HS-5 (cell line): ENCODE measurements around the gene PIPOX.
"Not testable (repeated sequence)": the region's sequence is repeated elsewhere in the genome, so short reads cannot be mapped to it uniquely, and the experiment has no call there.

Source experiments
- DNase-seq: peaks from one replicate; pipeline ENCODE4 v3.0.0-alpha.2; 2012; ENCODE audit warnings: low read depth

Gene PIPOX

DNA sequence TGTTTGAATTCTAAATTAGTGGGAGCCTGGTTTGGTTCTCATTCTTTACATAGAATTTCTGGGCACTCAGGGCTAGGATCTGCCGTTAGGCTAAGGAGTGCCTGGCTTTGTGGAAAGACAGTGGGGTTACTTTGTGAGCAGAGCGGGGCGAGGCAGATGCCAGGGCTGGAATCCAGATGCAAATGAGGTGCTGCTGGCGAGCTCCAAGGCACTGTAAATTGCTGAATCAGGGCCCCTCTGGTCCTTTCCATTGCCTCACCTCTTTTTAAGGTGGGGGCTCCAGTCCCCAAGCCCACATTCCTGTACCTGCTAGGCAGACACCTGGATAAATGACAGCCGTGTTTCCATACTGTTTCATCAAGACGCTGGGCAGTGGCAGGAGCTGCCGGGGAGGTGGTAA is 33.8 kb downstream of the PIPOX start:
- DNase-seq = no peak

DNA sequence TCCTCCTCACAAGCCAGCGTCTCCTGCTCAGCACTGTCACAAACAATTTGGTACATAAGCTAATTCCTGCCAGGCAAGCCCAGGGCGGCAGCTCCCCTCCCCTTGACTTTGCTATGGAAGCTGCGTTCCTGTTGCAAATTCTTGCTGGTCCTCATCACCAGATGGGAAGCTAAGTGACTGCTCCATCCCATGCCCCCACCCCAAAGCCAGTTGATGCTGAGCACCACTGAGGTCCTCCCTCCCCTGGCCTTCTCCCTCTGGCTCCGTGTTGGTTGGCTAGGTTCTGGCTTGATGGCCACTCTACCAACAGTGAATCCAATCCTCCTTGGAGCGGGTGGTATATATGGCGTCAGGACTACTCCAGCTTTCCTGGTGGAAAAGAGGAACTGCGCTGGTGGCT is 34.4 kb downstream of the PIPOX start:
- no peak for DNase-seq

DNA sequence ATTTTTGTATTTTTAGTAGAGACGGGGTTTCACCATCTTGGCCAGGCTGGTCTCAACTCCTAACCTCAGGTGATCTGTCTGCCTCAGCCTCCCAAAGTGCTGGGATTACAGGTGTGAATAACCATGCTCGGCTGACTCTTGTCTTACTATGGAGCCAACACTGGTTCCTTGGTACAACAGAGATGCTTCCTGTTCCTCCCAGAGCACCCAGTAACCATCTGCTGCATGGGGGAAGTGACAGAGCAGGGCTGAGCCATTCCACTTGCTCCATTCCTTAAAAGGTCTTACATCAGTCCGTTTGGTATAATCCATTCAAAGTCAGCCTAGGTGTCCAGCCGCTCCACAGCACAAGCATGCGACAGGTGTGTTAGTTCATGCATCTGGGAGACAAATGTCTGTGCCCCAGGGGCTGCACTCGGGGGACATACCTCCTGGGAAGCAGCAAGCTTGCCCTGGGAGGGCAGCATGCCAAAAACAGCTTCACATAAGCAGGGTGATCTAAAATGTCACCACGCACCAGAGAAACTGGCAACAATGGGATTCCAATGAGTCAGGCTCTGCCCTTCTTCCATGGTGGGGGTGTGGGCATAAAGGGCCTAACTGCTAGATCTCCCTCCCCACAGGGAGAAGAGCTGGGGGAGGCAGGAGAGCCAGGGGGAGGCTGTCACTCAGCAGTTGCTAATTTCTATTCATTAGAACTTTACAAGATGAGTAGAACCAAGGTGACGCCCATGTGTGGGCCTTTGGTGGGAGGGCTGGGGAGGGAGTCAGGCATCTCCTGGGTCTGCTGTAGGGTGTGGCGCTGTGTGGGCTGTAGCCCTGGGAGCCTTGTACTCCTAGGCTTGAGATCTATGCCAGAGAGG is 35.5 kb downstream of the PIPOX start:
- DNase-seq = no peak

DNA sequence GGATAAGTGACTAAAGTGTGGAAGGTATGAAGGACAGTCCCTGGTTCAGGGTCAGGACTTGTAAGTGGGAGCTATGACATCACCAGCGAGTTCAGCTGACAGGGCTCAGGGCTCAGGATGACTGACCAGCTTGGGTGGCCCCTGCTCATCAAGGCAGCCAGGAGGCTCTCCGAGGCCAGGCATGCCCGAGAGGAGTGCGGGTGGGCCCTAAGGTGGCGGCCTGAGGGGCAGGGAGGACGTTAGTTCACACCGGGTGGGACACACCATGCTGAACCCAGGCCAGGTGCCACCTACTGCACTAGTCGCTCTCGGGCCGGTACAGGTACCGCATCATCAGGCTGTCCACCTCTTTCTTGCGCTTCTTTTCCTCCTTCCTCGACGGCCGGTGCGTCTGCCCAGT is 36.5 kb downstream of the PIPOX start:
- no peak for DNase-seq

DNA sequence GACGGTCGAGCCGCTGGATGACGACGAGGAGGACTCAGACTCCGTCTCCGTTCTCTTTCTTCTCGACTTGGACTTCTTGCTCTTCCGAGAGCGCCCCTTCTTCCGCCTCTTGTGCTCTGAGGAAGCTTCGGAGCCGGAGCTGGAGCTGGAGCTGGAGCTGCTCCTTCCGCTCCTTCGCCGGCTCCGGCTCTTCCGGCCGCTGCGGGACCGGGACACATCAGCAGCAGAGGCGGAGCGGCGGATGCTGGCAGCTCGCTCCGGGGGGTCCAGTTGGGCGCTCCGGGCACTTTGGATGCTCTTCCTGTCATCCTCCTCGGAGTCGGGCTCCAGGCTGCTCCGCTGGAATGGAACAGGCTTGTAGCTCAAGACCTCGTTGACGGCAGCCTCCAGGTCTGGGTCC is 36.9 kb downstream of the PIPOX start:
- DNase-seq = no peak

DNA sequence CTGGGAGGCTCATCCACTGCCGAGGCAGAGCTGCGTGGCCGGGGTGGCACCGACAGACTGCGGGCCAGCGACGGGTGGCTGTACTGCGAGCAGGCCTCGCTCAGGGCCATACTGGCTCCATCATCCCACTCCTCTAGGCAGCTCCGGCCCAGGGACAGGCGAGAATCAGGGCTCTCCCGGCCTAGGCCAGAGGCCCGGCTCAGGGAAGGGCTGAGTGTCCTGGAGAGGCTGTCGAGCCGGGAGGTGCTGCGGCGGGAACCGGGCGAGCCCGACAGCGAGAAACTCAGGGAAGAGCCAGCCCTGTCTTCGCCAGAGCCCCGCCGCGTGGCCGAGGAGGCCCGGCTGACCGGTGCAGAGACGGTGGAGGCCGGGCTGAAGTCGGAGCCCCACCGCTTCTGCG is 37.4 kb downstream of the PIPOX start:
- DNase-seq = no peak

DNA sequence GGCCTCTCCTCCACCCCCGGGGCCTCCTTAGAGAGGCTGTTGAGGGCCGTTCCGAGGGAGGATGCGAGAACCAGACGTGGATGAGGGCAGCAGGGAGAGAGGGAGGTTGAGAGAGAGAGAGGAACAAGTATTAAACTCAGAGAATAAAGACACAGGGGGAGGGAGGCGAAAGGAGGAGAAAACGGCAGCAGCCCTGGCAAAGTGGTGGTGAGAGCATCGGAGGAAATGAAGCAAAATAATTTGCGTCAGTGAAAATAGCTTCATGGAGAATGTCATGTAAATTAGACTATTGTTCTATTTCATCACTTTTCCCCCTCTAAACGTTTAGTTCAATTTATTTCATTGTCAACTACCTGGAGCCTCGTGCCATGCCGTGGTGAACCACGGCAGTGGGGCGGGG is 38.0 kb downstream of the PIPOX start:
- DNase-seq = no peak

DNA sequence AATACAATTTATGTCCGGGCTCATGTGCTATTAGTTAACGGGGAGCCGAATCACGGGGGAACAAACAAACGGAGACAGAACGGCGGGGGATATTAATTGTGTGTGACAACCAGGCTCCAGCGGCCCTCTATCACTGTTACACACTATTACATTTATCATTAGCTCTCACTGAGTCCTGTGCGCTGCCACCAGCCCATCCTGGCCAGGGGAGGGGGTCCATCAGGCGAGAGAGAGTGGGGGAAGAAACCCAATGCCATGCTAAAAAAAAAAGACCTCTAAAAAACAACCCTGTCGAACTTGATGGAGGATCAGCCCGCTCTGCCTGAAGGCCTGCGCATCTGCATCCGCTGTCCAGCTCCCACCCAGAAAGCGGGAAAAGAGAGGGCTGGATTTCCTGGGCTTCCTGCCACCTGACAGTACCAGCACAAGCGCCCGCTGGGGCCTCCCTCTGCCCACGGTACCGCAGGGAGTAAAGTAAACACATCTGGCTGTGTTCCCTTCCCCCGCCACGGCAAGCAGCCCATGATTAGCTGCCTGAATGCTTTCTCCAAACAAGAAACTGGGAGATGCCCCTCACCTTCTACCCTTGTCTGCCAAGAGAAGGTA is 41.7 kb downstream of the PIPOX start:
- no peak for DNase-seq

DNA sequence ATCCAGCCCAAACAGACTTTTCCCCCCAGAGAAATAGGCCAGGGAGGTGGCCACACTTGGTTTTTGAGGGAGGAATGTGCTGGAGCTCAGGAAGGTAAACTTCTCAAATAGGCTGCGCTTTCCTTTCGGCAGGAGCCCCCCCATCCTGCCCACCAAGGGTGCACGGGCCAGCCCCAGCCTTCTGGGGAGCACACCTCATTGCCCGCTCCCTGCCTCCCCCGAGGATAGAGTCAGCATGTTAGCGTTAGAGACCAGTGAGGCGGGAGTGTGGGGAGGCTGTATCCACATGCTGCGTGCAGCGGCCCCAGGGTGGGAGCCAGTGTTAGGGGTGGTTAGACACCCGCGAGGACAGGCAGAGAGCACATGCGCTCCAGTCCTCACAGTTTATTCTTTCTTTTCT is 42.3 kb downstream of the PIPOX start:
- no peak for DNase-seq

DNA sequence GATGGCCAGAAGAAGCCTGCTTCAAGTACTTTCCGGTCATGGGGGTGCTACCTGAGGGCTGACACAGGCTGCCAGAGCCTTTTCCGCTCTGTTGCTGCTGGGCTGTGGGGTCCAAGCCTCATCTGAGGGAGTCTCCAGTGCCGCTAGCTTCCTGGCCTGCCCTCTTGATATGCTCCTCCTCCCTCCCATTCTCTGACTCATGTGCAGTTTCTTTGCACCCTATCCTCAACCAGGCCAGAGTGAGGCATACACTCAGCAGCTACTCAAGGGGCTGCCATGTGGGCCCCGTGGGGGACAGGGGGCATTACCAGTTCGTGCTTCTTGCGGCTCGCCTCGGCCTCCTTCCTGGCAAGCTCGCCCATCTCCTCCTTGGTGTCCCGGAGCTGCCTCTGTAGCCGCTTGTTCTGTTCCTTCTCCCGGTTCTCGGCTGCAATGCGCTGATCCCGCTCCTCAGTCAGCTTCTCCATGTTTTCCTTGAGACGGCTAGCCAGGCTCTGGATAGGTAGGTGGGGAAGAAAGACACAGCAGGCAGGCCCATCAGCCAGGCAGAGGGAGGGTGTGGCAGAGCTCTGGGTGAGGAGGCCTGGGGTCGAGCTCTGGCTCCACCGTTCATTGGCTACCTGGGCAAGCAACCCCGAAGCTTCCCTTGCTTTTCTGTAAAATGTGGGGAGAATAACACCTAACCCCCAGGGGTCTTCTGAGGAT is 43.8 kb downstream of the PIPOX start:
- no peak for DNase-seq

DNA sequence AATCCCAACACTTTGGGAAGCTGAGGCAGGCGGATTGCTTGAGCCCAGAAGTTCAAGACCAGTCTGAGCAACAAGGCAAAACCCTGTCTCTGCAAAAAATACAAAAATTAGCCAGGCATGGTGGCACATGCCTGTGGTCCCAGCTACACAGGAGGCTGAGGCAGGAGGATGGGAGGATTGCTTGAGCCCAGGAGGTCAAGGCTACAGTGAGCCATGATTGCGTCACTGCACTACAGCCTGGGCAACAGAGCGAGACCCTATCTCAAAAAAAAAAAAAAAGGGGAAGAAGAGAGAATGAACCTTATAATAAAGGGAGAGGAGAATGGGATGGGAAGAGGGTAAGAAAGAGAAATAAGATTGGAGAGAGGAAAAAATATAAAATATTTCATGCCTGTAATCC is 45.8 kb downstream of the PIPOX start:
- DNase-seq = not testable (repeated sequence)

DNA sequence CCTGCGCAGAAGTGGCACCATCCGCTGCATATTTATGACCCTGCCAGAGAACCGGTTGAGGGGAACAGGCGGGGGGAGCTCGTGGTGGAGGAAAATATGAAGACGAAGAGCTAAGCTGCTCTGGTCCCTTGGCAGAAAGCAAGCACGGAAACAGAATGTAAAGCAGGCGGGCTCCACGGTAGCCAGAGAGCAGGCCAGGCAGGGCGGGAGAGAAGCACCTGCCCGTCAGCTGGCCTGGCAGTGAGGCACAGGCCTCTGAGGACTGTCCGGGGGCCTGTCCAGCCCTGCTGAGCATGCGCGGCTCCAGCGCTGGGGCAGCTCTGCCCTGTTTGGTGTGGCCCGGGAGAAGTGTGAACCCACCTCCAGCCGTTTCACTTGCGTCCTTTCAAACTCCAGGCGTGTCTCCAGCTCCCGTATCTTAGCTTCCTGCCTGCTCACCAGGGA is 46.7 kb downstream of the PIPOX start:
- no peak for DNase-seq

DNA sequence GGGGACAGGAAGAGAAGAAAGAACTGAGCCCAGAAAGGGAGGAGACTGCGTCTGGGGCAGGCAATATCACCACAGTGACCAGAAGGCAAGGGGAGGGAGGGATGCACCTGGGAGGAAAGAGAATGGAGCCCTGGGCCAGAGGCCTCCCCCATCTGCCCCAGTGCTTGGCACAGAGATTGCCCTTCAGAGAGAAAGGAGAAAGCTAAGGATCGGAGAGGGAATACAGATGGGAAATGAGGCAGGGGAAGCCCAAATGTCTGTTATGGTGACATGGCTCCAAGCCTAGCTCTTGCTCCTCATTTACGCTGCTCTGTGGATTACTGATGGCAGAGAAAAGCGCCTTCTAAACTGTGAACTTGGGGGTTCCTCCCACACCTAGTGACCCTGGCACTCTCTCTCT is 47.2 kb downstream of the PIPOX start:
- no peak for DNase-seq

DNA sequence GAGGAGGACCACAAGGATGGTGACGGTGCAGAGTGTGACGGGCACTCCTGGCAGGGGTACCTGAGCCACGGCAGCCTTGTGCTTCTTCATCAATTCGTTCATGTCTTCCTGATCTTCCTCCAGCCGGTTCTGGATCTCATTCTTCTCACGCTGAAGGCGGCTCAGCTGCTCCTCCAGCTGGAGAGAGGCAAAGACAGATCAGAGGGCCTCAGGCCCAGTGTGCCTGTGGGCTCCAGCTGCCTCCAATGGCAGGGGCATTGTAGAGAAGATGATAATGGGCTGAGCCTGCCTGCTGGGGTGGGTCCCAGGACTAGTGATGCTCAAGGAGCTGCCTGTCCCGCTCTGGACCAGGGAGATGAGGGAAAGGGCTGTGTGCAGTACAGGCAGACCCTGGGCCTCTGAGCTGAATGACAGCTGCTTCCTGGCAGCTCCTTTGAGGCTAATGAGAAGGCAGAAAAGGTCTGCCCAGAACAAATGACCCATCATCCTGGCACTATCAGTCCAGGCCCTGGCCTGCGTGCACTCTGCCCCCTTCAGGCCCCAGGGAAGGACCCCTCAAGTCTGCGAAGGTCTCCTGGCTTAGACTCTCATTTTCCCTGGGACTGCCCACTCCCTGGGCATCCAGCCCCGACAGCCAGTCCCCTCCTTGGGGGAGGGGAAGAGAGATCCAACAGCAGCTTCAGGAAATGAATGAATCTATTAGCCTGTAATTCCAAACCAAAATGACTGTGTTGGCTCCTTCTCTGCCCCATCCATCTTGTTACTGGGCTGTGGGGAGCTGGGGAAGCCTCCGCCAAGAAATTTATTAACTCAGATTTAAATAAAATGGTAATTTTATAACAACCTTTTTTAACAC is 48.0 kb downstream of the PIPOX start:
- DNase-seq = no peak

DNA sequence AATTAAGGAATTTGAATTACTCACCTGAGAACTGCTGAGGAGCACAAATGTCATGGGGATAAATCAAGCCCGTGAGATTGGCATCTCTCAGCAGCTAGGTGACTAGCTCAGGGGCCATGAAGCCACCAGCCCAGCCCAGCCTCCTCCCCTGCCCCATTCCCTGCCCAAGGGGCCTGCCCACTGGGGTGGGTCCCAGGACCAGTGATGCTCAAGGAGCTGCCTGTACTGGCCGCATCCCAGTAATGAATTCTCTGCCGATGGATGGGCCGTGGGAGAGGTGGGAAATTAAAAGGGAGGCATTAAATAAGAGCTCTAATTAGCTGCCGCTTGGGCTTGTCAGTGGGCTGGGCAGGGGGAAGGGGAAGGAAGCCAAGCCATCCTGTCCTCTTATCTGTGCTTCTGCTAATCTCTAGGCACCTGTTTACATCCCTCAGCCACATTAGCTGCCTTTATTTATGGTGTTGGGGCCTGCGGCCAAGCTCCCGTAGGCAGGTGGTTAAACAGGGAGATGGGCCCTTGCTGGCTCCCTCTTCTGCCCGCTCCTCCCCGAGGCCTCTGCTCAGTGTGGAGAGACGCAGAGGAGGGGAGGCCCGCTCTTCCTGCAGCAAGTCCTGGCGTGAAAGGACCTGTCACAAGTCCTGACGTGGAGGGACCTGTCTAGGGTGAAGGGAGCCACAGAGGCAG is 48.8 kb downstream of the PIPOX start:
- DNase-seq = no peak

DNA sequence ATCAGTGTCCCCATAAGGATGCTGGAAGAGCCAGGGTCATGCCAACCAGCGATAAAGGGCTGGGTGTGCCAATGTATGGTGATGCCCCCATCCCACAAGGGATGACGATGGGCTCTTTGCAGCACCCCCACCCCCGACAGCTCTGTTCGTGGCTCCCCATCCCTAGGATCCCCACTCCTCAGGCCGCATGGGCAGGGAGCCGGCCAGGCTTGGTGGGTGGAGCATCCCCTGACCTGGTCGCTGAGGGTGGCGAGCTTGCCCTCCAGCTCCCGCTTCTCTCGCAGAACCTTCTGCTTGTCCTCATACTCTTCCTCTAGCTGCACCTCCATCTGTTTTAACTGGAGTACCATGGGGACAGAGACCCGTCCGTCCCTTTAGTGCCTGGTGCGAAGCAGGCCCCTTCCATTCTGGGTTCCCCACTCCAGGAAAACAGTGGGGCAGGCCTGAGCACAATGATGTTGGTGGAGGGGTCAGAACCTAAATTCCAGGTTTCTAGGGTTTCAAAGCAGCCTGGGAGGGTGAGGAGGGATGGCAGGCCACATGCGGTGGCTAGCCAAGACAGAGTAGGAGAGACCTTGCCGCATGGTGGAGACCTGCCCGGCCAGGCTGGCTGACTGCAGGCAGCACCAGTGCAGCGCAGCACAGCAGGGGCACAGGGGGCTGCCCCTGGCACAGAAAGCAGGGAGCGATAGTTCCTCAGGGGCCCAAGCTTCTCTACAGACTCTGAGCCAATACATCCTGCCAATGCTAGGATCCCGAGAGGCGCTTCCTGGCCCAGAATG is 50.3 kb downstream of the PIPOX start:
- no peak for DNase-seq

DNA sequence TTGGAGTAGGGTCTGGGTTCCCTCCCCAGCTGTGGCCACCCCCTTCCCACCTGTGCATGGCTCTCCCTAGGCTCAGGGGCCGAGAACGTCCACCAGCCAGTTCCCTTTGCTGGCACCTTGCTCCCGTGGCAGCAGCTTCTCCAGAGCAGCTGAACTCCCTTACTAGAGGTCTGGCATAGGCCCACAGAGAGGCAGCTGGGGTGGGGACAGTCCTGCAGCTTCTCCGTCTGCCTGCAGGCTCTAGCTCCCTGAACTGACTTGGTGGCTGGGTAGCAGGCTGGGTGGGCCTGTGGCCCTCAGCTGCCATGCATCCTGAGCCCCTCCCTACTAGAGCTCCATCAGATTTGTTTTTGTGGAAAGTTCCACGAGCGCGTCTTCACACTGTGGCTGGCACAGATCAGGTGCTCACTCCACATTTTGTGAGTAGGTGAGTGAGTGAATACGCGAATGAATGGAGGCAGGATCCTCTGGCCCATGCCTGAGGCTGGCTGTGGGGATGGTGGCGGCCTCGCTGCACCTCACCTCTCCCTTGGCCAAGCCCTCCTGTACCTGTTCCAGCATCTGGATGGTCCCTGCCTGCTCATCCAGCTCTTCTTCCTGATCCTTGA is 51.3 kb downstream of the PIPOX start:
- no peak for DNase-seq

DNA sequence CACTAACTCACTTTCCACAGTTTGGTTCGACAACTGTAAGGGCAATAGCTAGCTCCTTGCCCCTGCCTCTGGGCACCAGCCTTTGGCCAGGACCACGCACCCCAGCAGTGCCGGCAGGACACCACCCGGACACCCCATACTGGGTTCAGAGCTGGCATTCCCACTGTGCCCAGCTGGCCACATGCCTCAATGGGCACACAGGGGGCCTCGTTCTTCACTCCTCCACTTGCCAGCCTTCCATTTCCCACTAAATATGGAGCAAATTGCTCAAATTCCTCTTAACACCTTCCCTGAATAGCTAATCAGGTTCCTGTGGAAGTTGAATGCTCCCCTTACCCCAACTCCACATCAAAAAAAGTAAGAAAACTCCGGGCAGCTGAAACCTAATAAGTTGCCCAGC is 52.5 kb downstream of the PIPOX start:
- DNase-seq = no peak

DNA sequence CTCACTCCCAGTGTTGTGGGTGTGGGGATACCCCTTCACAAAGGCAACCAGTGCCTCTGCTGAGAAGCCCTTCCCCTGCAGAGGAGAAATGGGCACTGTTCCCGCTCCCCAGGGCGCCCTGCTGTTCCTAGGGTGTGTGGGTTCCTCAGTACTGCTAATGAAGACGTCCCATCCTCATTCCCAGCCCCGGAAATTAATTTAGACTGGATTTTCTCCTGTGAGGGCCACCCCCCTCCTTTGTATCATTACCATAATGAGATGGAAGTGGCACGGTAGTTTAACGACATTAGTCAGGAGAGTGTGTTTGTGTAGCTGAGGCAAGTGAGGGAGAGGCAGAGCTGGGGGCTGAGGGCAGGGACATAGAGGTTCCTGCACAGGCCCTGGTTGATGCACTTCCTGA is 53.2 kb downstream of the PIPOX start:
- no peak for DNase-seq

DNA sequence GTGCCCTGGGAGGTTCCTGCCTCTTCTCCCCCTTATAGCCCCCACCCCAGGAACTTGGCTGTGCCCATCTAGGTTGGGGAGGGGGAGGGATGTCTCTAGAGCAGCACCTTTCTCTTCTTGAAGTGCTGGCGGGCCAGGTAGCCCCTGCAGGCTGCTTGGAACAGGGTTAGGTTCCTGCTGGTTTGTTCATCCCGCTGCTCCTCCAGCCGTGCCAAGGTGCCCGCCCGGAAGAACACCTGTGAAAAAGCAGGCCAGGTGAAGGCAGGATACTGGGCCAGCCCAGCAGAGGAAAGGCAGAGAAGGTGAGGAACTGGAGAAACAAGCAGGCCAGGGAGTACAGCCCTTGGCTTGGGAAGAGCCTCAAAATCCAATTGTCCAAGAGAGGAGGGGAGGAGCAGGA is 56.6 kb downstream of the PIPOX start:
- no peak for DNase-seq
